GM18519 (cell line): Measurements from ENCODE around the gene CENPM.

ENCODE experiments used
- ATAC-seq: cut with Tn5 transposase; IDR thresholded peaks from one replicate; pipeline ENCODE4 v1.9.1; 2021; ENCODE audit warnings: mild to moderate bottlenecking, moderate library complexity; ENCODE audit not compliant: unreplicated experiment, low FRiP score

CENPM gene

DNA sequence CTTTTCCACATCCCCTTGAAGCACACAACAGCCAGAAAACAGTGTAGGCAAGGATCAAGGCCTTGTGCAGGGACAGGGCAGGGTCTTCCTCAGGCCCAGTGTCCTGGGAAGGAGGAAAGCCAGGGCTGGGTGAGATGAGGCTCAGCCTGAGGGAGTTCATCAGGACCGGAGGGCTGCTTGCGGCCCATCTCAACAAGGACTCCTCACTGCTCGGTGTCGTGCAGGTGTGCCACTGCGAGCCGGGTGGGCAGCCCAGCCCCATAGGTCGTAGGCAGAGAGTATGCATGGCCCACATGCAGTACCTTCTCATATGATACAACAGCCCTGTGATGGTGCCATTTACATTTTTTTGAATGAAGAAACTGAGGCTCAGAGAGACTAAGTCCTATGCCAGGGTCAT, 44.9 kb downstream of the CENPM start:
- no peak for ATAC-seq

DNA sequence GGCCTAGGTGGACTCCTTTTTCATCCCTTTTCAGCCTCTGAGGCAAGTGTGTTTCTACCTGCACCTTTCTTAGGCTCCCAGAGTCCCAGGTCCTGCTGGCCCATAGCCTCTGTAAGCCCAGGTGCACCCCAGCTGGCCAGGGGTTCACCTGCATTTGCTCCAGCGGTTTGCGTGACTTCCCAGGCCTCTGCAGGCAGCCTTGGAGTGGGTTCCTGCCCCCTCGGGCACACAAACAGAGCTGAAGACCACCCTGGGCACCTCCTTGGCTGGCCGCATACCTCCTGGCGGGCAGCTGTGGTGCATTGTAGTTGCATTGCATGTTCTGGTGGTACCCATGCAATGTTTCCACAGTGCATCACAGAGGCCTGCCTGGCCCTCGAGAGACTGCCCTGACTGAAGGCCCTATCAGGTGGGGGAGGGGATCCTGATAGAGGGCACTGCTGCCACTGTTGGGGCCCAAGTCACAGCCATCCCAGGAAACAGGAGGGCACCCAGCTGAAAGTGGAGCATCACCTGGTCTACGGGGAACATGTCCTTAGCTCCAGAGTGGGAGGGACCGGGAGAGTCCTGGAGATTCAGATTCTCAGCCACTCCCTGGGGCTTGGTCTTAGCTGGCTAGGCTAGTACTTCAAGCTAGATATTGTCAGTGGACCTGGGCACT, 46.2 kb downstream of the CENPM start:
- ATAC-seq, result no peak

DNA sequence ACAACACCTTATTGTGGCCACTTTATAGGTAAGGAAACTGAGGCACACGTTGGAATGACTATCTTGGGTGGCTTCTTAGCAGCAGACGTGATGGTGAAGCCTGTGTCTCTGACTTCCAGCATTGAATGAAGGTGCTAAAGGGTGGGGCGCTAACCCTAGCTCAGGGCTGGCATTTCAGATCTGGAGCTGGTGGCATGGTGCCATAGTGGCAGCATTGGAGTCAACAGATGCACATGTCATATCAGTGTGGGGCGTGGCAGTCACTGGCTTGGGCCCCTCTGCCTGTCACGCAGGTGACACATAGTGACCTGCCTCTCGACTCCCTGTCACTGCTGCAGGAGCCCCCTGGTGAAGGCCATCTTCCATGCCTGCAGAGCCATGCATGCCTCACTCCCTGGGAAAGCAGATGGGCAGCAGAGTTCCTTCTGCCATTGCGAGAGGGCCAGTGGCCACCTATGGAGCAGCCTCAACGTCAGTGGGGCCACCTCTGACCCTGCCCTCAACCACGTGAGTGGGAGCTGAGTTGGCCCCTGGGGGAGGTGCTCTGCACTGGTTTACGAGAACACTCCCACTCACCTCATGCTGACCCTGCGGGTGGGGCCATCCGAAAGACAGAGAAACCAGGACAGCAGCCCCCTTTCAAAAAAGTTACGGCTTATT, 46.8 kb downstream of the CENPM start:
- no peak for ATAC-seq

DNA sequence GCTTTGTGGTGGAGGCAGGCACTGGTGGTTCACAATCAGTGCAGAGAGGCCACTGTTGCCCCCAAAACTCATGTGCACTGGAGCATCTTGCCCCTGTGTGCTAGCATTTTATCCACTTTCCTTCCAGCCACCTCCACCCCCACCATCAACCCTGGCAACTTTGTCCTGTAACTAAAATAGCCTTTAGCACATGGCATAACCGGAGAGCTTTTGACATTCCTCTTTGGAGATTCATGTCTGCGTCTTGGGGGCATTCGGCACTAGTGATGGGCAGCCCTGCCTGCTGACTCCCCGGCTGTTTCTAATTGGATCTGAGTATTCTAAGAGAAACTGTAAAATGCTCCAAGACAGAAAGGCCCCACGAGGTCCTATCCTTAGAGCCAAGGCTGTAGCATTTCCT, 47.8 kb downstream of the CENPM start:
- ATAC-seq, result no peak

DNA sequence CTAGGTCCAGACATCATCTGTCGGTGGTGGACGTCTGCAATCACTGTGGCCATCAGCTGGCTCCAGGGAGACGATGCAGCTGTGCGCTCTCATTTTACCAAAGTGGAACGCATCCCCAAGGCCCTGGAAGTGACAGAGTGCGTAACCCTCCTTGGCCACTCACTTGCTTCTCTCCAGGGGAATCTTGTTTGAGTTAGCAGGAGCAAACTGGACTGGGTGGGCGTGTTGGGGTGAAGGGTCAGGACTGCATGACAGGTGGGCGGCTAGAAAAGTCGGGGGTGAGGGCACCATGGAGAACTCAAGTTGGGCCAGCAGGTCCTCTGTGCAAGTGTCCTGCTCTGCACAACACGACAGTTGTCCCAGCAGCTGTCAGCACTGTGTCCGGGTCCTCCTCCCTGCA, 48.3 kb downstream of the CENPM start:
- no peak for ATAC-seq

DNA sequence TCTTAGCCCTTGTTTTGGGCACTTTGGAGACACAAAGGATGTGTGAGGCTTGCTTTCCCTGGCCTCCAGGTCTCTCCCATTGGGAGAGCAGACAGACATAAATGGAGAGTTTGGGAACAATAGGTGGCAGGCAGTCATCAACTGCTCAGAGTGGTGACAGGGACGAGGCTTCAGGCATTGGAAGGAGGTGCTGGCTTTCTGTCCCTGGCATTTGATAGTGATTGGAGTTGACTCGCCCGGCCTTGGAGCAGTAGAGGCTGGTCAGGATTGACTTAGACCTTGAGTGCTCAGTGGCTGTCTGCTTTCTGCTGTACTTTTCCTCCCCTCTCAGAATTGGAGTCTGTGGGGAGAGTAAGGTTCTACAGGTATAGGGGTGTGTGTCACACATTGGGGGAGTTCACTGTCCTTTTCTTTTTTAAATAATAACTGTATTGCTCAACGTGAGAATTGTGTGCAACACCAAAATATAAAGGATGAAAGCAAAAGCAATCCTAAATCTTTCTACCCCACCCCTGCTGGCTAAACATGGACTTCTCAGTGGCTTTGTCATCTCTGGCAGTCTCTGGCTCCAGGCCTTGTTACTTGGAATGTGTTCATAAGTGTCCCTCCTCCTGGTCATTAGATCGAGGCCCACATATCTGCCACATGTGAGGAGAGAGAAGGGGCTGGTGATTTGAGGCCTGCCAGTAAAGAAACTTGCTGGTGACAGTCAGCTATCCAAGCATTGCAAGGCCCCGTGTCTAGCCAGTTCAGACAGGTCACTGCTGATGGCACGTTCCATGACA, 53.2 kb downstream of the CENPM start:
- no peak for ATAC-seq

DNA sequence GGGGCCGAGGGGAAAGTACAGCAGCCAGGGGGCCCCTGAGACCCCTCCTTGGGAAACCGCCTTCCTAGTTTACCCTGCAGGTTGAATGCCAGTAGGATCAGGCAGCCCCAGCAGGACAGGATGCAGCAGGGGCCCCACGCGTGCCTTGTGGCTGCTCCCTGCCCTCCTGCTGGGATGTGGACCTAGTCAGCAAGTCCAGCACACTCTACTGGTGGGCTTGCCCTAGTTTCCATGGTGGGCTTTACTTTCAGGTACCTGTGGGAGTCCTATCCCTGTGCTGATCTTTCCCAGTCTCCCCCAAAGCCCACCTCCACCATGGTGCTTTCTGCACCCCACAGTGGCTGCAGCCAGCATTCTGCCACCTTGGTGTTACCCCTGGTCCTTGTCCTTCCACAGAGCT, 54.2 kb downstream of the CENPM start:
- ATAC-seq, result no peak

DNA sequence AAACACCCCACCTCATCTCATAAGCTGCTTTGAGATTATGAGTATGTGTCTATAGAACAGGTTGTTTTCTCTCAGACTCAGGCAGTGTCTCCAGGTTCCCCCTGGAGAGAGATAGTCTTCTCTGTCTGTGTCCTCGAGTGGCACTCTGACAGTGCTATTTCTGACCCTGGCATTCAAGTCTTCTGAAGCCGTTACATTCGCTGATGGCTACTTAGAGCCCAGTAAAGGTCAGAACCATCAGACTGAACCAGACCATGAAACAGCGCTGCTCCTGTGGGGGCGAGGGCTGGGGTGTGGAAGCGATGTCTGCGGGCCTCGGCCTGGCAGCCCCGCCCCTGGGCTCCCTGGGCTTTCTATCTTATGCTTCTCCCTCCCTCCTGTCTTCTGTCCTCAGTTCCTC, 55.5 kb downstream of the CENPM start:
- ATAC-seq, result no peak
